ENCODE results near the gene TAF9.
"Not testable (repeated sequence)": the region's sequence is repeated elsewhere in the genome, so short reads cannot be mapped to it uniquely, and the experiment has no call there.

Gene TAF9, protein sequence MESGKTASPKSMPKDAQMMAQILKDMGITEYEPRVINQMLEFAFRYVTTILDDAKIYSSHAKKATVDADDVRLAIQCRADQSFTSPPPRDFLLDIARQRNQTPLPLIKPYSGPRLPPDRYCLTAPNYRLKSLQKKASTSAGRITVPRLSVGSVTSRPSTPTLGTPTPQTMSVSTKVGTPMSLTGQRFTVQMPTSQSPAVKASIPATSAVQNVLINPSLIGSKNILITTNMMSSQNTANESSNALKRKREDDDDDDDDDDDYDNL

DNA sequence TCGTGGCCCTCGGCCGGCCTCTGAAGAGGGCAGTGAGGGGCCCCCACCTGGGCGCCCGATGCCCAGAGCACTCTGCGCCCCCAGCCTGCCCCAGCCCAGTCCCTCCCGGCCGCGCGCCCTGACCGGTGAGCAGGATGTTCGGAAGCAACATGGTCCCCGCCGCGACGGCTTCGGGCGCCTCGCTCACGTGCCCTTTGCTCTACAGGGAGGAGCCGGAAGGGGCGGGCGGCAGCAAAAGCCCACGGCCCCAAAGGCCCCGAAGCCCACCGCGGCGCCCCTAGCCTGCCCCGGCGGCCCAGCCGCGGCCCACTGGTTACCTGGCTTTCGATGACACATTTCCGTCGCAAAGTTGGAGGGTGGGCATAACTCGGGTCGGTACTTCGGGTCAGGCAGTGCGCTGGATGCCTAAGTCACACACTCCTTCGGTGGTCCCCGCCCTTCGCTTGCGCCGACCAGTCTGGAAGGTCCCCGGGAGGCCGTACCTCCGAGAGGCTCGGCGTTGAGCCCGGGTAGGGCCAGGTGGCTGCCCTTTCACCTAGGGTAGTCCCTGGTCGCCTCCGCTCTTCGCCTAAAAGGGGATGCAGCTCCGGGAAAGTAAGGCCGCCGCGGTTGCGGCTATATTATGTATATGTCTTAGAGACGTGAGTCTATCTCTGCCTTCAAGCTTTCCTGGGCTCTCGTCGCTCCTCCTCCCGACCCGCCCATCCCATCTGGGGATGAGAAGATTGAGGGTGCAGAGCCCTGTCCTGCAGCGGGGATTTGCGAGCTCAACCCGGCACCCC lies at the start of gene TAF9, which contains the start of the genes AK6 and RAD17:
TAF9 (minus strand) TSS at position 181 of the 782 bp plus-strand sequence. CDS start 3,783 bp downstream, outside the sequence.
AK6 (minus strand) TSS at position 181 of the 782 bp plus-strand sequence; CDS start at position 151, 30 bp downstream.
RAD17 (plus strand) TSS at position 479 of the 782 bp plus-strand sequence. CDS start 2,391 bp downstream, outside the sequence.
- peak; percentile 80 for DNase-seq

DNA sequence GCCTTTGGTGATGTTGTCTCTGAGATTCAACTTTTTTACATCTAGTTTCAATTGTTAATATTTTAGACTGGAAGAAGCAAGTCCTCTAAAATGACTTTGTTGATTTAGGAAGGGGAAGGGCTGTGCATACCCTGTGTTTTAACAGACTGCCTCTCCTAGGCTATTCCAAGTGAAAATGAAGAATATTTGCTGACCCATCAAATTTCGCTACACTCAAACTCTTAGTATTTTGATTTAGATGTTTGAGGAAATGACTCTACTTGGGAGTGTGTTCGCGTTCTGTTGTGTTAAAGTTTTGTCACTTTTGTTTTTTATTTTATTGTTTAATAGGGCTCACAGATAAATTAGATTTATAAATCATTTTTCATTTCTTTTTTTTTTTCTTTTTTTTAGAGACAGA lies 49.2 kb upstream of the TAF9 start:
- DNase-seq: no peak

DNA sequence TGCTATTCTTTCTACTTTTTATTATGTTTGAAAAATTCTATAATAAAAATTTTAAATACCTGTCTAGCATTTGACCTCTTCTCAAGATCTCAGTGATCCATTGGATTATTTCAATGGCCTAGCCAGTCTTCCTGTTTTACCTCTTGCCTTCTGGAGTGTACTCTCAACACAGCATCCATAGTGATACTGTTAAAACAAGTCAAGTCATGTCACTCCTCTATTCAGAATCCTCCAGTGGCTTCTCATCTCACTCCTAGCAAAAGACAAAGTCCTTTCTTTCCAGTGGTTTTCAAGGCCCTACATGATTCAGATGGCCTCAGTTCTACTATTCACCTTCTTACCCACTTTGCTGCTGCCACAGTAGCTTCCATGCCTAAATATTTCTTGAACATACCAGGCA lies 47.4 kb upstream of the TAF9 start:
- no peak for DNase-seq

DNA sequence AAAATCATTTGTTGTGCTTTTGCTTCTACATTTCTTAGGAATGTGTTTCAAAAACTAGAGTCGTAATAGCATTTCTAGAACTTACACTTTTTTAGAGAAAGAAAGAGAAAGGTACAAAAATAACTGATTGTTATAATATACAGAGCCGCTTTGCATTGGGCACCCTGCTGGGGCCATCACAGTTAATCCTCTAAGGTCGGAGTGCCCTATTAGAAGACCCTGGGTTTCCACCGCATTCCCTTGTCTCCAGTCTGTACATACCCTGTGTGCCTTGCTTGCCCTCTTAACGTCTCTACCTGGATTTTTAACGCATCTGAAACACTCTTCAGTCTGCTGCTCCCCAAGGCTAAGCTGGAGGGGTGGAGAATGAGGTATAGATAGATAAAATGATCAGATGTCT lies 46.9 kb upstream of the TAF9 start:
- DNase-seq: no peak

DNA sequence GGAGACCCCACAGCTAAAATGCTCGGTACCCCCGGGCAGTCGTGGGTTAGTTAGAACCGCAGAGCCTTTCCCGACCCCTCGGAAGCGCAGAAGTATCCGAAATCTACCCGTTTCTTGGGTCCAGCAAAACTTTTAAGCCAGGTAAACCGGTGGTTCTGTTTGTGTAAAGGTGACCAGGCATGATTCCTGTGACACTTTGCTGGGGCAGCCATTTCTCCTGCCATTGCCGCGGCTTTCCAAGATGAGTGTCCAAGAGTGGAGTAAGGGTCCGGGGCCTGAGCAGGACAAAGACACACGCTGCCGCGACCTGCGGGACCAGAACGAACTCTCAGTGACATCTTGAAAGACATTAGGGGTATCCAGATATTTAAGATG lies 46.3 kb upstream of the TAF9 start:
- DNase-seq: peak; percentile 25

DNA sequence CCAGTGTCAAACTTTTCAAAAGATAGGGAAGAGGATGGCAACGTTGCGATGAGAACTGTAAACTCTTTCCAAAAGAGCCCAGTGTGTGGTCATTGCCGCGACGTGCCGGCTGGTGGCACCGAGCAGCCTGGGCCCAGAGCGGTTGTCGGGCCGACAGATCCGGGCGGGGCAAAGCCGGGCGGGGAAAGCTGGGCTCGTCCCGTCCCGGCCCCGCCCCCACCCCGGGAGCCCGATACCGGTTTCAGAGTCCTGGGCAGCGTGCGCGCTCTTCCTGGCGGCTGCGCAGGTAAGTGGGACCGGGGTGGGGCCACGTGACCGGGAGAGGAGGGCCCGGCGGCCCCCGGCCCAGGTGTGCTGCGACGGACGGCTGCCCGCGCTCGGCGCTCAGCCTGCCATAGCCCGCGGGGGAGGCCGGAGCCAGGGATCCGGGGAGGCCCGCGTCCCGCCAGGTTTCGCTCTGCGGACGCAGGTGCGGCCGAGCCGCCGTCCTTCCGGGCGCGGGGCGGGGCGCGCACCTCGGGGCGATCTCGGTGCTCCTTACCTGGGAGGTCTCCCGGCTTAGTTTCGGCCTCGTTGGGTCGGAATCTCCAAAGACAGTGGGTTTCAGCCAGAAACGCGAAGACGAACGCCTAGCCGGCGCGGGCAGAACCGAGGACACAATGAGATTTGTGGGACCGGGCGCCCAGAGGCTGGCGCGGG lies 45.7 kb upstream of the TAF9 start, which contains the start of gene MARVELD2:
MARVELD2 (plus strand) TSS at position 232 of the 699 bp plus-strand sequence. CDS start 4,270 bp downstream, outside the sequence.
- DNase-seq: peak; percentile 62

DNA sequence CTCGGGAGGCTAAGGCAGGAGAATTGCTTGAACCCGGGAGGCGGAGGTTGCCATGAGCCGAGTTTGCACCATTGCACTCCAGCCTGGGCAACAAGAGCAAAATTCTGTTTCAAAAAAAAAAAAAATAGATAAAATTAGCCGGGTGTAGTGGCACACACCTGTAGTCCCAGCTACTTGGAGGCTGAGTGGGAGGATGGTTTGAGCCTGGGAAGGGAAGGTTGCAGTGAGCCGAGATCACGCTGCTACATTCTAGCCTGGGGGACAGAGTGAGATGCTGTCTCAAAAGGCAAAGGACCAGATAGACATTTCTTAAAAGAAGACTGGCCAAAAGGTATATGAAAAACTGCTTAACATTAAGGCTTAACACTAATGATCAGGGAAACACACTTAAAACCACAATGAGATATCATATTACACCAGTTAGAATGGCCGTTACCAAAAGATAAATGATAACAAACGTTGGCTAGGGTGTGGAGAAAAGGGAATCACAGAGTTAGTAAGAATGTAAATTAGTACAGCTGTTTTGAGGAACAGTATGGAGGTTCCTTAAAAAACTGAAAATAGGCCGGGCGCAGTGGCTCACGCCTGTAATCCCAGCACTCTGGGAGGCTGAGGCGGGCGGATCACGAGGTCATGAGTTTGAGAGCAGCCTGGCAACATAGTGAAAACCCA lies 35.5 kb upstream of the TAF9 start:
- no peak for DNase-seq

DNA sequence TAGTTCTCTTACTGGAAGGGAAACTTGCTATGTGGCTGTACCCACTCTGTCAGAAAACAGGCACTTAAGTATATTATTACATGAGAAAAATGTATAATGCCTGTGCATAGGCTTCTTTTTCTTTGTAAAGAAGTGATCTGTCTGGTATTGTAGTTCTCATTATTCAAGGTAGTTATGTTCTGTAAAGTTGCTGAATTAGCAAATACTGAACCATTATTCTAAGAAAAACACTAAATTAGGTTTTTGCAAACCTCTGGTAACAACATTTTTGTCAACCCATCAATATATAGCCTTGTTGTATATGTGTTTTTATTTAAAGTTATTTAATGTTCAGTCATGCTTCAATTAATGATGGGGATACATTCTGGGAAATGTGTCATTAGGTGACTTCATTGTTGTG lies 9.1 kb upstream of the TAF9 start:
- DNase-seq: no peak

DNA sequence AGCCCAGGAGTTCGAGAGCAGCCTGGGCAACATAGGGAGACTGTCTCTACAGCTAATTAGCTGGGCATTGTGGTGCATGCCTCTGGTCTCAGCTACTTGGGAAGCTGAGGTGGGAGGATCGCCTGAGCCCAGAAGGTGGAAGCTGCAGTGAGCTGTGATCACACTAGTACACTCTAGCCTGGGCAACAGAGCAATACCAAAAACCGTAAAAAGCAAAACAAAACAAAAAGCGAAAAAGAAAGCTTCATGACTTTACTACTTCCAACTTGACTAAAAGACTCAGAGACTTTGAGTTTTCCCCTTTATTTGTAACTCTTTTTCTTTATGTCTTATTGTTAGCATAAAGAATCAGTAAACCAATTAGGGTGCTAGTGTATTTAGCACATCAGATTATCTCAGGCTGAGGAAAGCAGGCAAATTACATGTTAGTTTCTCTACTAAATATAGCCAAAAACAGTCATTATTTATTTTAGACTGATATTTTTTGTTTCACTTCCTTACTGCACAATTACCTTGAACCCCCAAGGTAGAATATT lies 5.7 kb upstream of the TAF9 start:
- DNase-seq: no peak

DNA sequence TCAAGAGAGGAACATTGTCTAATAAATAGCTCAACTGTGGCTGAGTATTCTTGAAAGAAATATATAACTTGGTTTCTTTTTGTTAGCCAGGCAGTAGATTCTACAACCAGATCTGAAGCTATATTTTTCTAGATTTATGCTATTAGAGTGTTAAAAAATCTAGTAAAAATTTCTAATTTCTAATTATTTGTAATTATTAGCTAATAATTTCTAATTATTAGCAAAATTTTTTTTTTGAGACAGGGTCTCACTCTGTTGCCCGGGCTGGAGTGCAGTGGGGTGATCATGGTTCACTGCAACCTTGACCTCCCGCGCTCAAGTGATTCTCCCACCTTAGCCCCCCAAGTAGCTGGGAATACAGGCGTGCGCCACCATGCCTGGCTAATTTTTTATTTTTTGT lies 3.1 kb upstream of the TAF9 start:
- no peak for DNase-seq

DNA sequence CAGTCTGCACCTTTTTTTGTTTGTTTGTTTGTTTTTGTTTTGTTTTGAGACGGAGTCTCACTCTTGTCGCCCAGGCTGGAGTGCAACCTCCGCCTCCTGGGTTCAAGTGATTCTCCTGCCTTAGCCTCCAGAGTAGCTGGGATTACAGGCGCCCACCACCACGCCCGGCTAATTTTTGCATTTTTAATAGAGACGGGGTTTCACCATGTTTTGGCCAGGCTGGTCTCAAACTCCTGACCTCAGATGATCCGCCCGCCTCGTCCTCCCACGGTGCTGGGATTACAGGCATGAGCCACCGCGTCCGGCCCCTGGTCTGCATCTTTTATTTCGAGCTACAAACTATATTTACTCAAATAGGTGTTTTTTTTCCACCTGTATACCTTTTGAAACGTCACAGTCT lies 1.0 kb upstream of the TAF9 start:
- not testable (repeated sequence) for DNase-seq

DNA sequence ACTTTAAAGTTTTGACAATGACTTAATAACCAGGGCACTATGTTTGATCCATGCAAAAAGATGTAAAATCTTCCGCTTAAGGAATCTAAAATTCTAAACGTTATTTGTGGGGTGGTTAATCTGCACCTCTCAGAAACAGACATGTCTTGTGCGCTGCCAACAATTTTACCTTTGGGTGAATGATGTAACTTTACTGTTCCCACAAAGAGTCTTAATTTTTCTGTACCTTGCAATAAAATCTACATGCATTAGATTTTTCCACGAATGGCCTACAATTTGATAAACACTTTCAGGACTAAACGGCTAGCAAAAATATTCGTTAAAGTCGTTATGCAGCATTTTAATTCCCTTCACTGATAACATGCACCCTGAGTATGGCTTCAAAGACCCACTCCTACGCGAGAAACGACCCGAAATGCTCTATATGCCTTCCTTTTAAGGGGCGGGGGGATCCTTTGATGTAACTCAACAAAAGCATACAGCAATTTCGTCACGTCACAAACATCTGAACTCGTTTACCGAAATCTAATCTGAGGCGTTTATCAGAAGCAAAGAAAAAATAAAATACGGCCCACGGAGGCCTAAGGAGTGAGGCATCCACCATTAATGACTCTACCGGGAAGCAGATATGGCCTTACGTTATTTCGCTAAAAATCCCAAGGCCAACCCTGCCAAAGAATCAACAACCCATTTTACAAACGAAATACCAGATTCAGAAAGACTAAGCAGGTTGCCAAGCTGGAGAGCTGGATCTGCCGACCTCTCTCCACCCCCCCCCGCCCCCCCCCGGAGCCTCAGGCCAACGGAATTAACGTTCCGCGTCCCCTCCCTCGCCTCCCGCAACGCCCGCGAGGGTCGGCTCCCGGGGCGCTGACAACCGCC lies 621 bp downstream of the TAF9 start:
- no peak for DNase-seq

DNA sequence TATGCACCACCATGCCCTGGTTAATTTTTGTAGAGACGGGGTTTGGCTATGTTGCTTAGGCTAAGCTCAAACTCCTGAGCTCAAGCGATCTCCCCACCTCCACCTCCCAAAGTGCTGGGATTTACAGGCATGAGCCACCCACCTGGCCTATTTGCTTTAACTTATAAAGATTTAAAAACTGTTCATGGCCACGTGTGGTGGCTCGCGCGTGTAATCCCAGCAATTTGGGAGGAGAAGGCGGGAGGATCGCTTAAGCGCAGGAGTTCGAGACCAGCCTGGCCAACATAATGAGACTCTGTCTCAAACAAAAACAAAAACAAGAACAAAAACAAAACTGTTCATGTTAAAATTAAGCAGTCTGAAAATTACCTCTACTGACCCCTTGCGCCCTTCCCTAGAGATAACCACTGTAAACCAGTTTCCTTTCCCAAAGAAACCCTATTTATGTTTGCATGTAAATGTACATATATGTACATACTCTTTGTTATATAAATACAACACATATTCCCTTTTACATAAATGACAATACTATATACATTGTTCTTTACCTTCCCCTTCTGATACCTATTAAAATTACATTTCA lies 1.5 kb downstream of the TAF9 start:
- no peak for DNase-seq

DNA sequence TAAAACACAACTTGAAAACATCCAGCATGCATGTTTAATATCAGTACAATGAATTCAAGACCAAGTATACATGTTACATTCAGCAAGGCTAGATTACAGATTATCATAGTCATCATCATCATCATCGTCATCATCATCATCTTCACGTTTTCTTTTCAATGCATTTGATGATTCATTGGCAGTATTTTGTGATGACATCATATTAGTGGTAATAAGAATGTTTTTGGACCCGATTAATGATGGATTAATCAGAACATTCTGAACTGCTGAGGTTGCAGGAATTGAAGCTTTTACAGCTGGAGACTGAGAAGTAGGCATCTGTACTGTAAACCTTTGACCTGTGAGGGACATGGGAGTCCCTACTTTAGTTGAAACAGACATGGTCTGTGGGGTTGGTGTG lies 4.5 kb downstream of the TAF9 start:
- no peak for DNase-seq

DNA sequence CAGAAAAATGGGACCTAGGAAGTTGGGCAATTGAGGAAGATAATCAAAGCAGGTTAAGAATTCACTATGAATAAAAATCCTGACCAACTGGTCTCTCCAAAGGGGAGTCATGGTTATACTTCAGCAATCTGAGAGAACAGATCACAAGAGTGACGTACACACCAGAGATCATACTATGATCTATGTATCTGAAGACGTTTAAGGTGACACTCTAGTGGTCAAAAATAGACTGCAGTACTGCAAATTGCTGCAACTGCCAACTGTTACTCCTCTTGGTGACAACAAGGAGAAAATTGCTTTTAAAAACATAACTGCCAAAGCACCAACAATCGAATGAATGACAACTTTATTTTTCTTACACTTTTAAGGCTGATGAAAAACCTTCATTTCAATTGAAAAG lies 4.9 kb downstream of the TAF9 start:
- no peak for DNase-seq

DNA sequence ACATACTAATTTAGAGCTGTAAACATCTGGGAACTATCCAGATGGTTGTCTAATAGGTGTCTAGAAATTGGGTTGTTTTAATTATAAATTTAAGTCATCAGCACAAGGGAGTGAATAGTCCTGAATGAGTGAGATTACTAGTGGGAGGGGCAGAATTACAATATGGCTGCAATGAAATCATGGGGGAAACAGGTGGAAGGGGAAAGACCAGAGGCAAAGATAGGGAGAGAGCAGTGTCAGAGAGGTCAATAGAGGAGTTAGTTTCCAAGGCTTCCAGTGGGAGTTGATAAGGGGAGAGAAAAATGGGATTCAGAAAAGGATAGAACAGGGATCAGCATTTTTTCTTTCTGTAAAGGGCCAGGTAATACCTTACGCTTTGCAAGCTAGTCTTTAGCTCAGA lies 8.9 kb downstream of the TAF9 start:
- DNase-seq: no peak

DNA sequence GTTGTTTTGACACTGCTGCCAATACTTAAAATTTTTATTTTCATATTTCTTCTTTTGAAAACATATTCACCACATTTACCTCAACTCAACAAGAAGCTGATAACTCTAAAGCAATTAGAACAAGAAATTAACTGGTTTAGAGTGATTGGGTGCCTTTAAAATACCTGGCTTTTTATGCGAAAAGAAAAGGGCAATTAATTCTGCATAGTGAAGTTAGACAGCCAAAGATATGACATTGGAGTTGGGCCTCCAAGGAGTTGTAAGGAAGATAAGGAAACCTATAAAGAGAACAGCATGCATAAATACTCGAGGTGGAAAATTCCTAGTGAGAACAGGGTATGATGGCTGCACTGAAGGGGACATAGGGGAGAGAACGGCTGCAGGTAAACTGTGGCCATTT lies 9.6 kb downstream of the TAF9 start:
- no peak for DNase-seq

DNA sequence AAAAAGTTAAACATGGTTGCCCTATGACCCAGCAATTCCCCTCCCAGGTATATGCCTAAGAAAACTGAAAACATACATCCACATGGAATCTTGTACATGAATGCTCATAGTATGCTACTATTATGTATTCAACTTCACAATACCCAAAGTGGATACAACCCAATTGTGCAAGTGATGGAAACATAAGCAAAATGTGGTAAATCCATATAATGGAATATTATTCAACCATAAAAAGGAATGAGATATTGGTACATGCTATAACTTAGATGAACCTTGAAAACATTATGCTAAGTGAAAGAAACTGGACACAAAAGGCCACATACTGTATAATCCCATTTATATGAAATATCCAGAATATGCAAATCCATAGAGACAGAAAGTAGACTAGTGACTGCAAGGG lies 18.7 kb downstream of the TAF9 start:
- no peak for DNase-seq

DNA sequence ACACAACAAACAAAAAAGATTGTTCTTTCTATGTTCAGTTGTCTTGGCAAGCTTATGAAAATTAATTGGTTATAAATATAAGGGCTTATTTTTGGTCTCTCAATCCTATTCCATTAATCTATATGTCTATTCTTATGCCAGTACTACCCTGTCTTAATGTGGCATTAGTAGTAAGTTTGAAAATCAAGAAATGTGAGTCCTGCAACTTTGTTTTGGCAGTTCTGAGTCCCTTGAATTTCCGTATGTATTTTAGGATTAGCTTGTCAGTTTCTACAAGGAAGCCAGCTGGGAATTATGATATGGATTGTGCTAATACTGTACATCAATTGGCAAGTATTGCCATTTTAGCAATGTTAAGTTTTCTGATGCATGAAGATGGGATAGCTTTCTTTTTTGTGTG lies 26.2 kb downstream of the TAF9 start:
- DNase-seq: no peak

DNA sequence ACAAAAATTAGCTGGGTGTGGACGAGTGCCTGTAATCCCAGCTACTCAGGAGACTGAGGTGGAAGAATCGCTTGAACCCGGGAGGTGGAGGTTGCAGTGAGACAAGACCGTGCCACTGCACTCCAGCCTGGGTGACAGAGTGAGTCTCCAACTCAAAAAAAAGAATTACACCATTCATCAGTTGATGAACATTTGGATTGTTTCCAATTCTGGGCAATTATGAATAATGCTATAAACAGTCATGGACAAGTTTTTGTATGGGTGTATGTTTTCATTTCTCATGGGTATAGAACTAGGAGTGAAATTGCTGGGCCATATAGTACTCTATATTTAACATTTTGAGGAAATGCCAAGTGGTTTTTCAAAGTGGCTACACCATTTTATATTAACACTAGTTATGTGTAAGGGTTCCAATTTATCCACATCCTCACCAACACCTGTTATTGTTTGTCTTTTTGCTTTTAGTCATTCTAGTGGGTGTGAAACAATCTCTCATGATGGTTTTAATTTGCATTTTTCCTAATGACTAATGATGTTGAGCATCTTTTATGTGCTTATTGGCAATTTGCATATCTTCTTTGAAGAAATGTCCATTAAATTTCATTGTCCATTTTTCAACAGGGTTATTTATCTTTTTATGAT lies 27.7 kb downstream of the TAF9 start:
- DNase-seq: peak; percentile 0

Data from NCI-H1105 treated with DMSO at 0.1 percent for 48 hours (cell line).